ENCODE results near the gene TLE4.
"Not testable (repeated sequence)": the region's sequence is repeated elsewhere in the genome, so short reads cannot be mapped to it uniquely, and the experiment has no call there.

The TLE4 gene

GRCh38 chr9:79604921-79605562, 33.3 kb downstream of the TLE4 start:
- no peak for DNase-seq

- not testable (repeated sequence) for DNase-seq
Measured at GRCh38 chr9:79606529-79606928, 34.8 kb downstream of the TLE4 start.

- no peak for DNase-seq
Measured at GRCh38 chr9:79609468-79610018, 37.8 kb downstream of the TLE4 start.

- no peak for DNase-seq
Measured at GRCh38 chr9:79610019-79610631, 38.4 kb downstream of the TLE4 start.

GRCh38 chr9:79610791-79611614, 39.2 kb downstream of the TLE4 start:
- DNase-seq: no peak

GRCh38 chr9:79613145-79613544, 41.4 kb downstream of the TLE4 start:
- no peak for DNase-seq

- no peak for DNase-seq
Measured at GRCh38 chr9:79615038-79615437, 43.3 kb downstream of the TLE4 start.

GRCh38 chr9:79616013-79616412, 44.2 kb downstream of the TLE4 start:
- DNase-seq: no peak

- DNase-seq: no peak
Measured at GRCh38 chr9:79616971-79617370, 45.2 kb downstream of the TLE4 start.

GRCh38 chr9:79617395-79617794, 45.6 kb downstream of the TLE4 start:
- DNase-seq: no peak

- no peak for DNase-seq
Measured at GRCh38 chr9:79619930-79620329, 48.2 kb downstream of the TLE4 start.

GRCh38 chr9:79621916-79622575, 50.3 kb downstream of the TLE4 start:
- no peak for DNase-seq

GRCh38 chr9:79623799-79624721, 52.3 kb downstream of the TLE4 start:
- DNase-seq: peak; percentile 87

- DNase-seq: no peak
Measured at GRCh38 chr9:79629721-79630120, 58.0 kb downstream of the TLE4 start.

GRCh38 chr9:79630521-79631403, 59.0 kb downstream of the TLE4 start:
- DNase-seq: no peak

GRCh38 chr9:79632060-79632459, 60.3 kb downstream of the TLE4 start:
- DNase-seq: no peak

GRCh38 chr9:79632705-79633104, 60.9 kb downstream of the TLE4 start:
- no peak for DNase-seq

- DNase-seq: no peak
Measured at GRCh38 chr9:79633558-79633957, 61.8 kb downstream of the TLE4 start.

- peak; percentile 11 for DNase-seq
Measured at GRCh38 chr9:79637177-79637925, 65.6 kb downstream of the TLE4 start.

GRCh38 chr9:79638806-79639205, 67.0 kb downstream of the TLE4 start:
- no peak for DNase-seq
